UCSD-AML1 (cell line): ENCODE measurements around the gene HECTD1.
"Not testable (repeated sequence)": the region's sequence is repeated elsewhere in the genome, so short reads cannot be mapped to it uniquely, and the experiment has no call there.

Source experiments
- DNase-seq: peaks from one replicate; lab custom pipeline; 2025; ENCODE audit not compliant: unreplicated experiment; lab: John Stamatoyannopoulos, UW

The HECTD1 gene

GRCh38 chr14:31196839-31197492 is 10.6 kb downstream of the HECTD1 start:
- no peak for DNase-seq

DNA sequence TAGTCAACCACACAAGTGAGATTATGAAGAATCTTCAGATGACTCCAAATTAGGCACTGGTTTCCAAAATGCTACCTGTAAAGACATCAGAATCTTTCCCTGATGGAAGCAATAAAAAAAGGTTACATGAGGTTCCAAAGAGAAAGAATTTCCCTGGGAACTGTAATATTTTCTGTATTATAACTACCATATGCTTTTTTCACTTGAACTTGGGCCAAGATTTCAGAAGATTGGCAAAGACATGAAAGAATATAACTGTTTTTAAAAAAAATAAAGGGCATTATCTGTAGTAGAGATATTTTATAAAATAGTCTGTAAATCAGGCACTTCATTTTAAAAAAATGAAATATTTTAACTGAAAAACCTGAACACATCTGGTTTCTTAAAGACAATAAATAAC is 12.9 kb downstream of the HECTD1 start:
- DNase-seq: no peak

DNA sequence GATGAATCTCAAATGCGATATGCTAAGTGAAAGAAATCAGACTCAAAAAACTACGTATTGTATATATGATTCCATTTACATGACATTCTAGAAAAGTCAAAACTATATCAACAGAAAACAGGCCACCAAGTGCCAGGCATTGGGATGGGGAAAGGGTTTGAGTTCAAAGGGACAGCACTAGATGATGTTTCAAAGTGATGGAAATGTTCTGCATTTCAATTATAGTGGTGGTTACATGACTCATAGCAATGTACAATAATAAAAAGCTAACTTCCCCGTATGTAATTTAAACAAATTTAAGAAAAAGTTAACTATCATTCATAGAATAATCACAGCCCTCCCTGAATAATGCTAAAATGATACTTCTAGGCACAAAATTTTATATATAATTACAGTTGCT is 13.5 kb downstream of the HECTD1 start:
- no peak for DNase-seq

- DNase-seq: not testable (repeated sequence)
These were observed 15.0 kb downstream of the HECTD1 start for GRCh38 chr14:31192544-31192943.

DNA sequence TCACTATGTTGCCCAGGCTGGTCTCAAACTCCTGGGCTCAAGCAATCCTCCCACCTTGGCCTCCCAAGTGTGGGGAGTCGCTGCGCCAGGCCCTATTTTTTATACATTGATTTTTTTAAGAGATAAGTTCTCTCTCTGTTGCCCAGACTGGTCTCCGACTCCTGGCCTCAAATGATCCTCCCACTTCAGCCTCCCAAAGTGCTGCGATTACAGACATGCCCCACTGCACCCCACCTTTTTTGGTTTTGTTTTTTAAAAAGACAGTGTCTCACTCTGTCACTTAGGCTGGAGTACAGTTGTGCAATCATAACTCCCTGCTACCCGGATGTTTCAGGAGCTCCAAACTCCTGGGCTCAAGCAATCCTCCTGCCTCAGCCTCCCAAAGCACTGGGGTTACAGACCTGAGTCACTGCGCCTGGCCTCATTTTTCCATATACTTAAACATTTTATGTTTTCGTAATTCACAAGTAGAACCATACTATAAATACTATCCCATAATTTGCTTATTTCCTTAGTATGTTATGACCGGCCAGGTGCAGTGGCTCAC is 16.8 kb downstream of the HECTD1 start:
- DNase-seq: no peak

GRCh38 chr14:31190219-31190603 is 17.4 kb downstream of the HECTD1 start:
- no peak for DNase-seq

DNA sequence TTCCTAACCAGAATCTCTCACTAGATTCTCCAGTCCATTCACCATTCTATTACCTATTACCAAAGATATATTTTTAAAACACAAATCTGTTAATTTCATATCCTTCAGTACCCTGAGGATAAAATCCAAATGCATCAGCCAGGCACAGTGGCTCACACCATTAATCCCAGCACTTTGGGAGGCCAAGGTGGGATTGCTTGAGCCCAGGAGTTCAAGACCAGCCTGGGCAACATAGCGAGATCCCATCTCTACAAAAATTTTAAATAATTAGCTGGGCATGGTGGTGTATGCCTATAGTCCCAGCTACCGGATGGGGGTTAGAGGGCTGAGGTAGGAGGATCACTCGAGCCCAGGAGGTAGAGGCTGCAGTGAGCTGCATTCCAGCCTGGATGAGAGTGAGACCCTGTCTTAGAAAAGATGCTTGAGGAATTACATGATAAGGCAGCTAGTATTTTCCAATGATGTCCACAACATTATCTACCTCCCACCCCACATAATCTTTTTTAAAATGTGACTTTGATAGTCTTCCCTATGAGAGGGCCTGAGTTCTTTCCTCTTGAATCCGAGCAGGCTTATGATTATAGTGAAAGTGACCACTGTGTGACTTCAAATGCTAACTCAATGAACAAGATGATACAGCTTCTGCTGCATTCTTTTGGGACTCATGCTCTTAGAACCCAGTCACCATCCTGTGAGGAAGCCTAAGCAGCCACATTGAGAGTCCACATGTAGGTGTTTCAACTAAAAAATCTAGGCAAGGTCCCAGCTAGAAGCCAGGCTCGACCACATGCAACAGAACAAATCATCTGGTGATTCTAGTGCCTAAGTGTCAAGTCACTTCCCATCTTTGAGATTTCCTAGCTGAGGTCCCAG is 18.0 kb downstream of the HECTD1 start:
- no peak for DNase-seq

- no peak for DNase-seq
These were observed 18.8 kb downstream of the HECTD1 start for GRCh38 chr14:31188744-31189143.

GRCh38 chr14:31182016-31182415 is 25.6 kb downstream of the HECTD1 start:
- not testable (repeated sequence) for DNase-seq

DNA sequence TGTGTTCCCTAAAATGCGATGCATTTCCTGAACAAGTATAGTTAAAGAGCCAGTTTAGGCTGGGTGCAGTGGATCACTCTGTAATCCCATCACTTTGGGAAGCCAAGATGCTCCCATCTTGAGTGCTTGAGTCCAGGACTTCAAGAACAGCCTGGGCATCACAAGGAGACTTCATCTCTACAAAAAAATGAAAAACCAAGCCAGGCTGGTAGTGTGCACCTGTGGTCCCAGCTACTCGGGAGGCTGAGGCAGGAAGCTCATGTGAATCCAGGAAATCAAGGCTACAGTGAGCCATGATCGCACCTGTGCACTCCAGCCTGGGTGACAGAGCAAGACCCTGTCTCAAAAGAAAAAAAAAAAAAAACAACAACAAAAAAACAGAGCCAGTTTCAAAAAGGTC is 26.3 kb downstream of the HECTD1 start:
- no peak for DNase-seq

DNA sequence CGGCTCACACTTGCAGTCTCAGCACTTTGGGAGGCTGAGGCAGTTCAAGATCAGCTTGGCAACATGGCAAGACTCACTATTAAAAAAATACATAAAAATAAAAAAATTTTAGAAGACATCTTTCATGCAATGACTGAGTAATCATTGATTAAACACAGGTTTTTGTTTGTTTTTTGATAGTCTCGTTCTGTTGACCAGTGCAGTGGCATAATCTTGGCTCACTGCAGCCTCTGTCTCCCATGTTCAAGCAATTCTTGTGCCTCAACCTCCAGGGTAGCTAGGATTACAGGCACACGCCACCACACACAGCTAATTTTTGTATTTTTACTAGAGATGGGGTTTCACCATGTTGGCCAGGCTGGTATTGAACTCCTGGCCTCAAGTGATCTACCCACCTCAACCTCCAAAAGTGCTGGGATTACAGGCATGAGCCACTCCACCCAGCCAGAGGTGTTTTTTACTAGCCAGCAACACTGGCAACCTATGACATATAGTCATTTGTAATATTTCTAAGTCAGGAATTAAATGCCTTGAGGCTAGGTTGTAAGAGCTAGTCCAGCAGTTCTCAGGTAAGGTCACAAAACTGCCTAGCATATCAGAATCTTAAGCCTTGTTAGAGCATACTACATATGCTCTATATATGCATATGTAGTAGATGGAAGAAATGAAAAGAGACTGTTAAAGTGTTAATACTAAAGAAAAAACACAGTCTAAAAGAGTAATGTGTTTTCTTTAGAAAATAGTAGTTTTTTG is 27.1 kb downstream of the HECTD1 start:
- no peak for DNase-seq

- no peak for DNase-seq
These were observed 33.2 kb downstream of the HECTD1 start for GRCh38 chr14:31174433-31174832.

GRCh38 chr14:31173120-31173837 is 34.3 kb downstream of the HECTD1 start:
- no peak for DNase-seq

- no peak for DNase-seq
These were observed 35.5 kb downstream of the HECTD1 start for GRCh38 chr14:31172084-31172483.

GRCh38 chr14:31170411-31170810 is 37.2 kb downstream of the HECTD1 start:
- no peak for DNase-seq

- no peak for DNase-seq
These were observed 37.7 kb downstream of the HECTD1 start for GRCh38 chr14:31169877-31170276.

GRCh38 chr14:31167032-31167431 is 40.6 kb downstream of the HECTD1 start:
- no peak for DNase-seq

- no peak for DNase-seq
These were observed 41.4 kb downstream of the HECTD1 start for GRCh38 chr14:31166271-31166561.

DNA sequence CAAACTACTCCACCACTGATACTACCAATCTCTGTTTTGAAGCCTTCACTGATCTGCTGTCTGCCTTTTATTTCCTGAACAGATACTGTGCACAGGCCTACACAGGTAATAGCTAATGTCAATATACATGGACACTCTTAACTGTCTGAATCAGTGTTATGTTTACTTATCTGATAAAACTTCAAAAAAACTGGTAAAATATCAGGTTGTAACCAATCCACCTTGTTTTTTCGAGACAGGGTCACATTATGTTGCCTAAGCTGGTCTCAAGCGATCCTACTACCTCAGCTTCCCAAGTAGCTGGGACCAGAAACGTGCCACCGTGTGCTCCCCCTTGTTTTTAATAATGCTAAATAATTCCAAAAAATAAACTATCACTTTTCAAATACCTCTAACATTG is 43.5 kb downstream of the HECTD1 start:
- DNase-seq: no peak

GRCh38 chr14:31162910-31163649 is 44.5 kb downstream of the HECTD1 start:
- DNase-seq: no peak
